Mesendoderm (in vitro differentiated cells): ENCODE measurements around the gene KIAA1328.
A peak's percentile ranks its signal among the peaks of the same experiment; 100 is the strongest.

ENCODE experiments used
- DNase-seq: peaks from one replicate; pipeline ENCODE4 v3.0.0; 2013
- H2AK5ac ChIP-seq: 2 replicates; pipeline ENCODE4 v1.6.1; 2013; ENCODE audit warnings: low read length, inconsistent platforms
- H2BK120ac ChIP-seq: 2 replicates; pipeline ENCODE4 v1.6.1; 2013; ENCODE audit warnings: low read depth, mild to moderate bottlenecking, low read length, moderate library complexity, mixed read lengths
- H2BK15ac ChIP-seq: replicated peaks from 2 replicates; pipeline ENCODE4 v1.6.1; 2013; ENCODE audit warnings: low read depth, mild to moderate bottlenecking, moderate library complexity
- H2BK5ac ChIP-seq: 2 replicates; pipeline ENCODE4 v1.6.1; 2013; ENCODE audit warnings: low read length, inconsistent platforms
- H3K18ac ChIP-seq: 2 replicates; pipeline ENCODE4 v1.6.1; 2013; ENCODE audit warnings: mild to moderate bottlenecking, low read length, mixed read lengths
- H3K23ac ChIP-seq: one replicate; pipeline ENCODE4 v1.6.1; 2013; ENCODE audit warnings: low read length
- H3K27ac ChIP-seq: 2 replicates; pipeline ENCODE4 v1.5.1; 2013; ENCODE audit warnings: low read depth, mild to moderate bottlenecking, inconsistent platforms, low read length, moderate library complexity
- H3K27me3 ChIP-seq: 2 replicates; pipeline ENCODE4 v1.6.1; 2013; ENCODE audit warnings: low read length, control low read depth, mild to moderate bottlenecking, inconsistent platforms; ENCODE audit not compliant: insufficient read depth, poor library complexity
- H3K36me3 ChIP-seq: 2 replicates; pipeline ENCODE4 v1.6.1; 2013; ENCODE audit warnings: low read length, inconsistent platforms; ENCODE audit not compliant: control insufficient read depth, insufficient read depth
- H3K4ac ChIP-seq: one replicate; pipeline ENCODE4 v1.6.1; 2013; ENCODE audit warnings: low read depth, mild to moderate bottlenecking, low read length, moderate library complexity
- H3K4me1 ChIP-seq: 2 replicates; pipeline ENCODE4 v1.6.1; 2013; ENCODE audit warnings: low read depth, low read length, inconsistent platforms; ENCODE audit not compliant: control insufficient read depth
- H3K4me2 ChIP-seq: 2 replicates; pipeline ENCODE4 v1.6.1; 2013; ENCODE audit warnings: low read length
- H3K4me3 ChIP-seq: 2 replicates; pipeline ENCODE4 v1.5.1; 2013; ENCODE audit warnings: mild to moderate bottlenecking, low read length
- H3K56ac ChIP-seq: one replicate; pipeline ENCODE4 v1.6.1; 2013; ENCODE audit warnings: low read length
- H3K79me1 ChIP-seq: 2 replicates; pipeline ENCODE4 v1.6.1; 2013; ENCODE audit warnings: low read length, inconsistent platforms
- H3K79me2 ChIP-seq: 2 replicates; pipeline ENCODE4 v1.6.1; 2013; ENCODE audit warnings: mild to moderate bottlenecking, low read length; ENCODE audit not compliant: control insufficient read depth, insufficient read depth
- H3K9ac ChIP-seq: 2 replicates; pipeline ENCODE4 v1.6.1; 2013; ENCODE audit warnings: low read length, inconsistent platforms
- H4K5ac ChIP-seq: one replicate; pipeline ENCODE4 v1.6.1; 2013; ENCODE audit warnings: low read length
- H4K8ac ChIP-seq: one replicate; pipeline ENCODE4 v1.6.1; 2013; ENCODE audit warnings: low read depth, mild to moderate bottlenecking, control low read depth, low read length, moderate library complexity
- WGBS: extraction: QIAGEN DNeasy Blood & Tissue Kit; methylation state at CpG from one replicate; pipeline ENCODE4 v1.1.7; 2013; ENCODE audit warnings: low lambda C conversion rate, missing lambda C conversion rate; ENCODE audit not compliant: insufficient coverage; ENCODE audit errors: extremely low coverage; 5-methylcytosine and 5-hydroxymethylcytosine counted together

Gene KIAA1328

DNA sequence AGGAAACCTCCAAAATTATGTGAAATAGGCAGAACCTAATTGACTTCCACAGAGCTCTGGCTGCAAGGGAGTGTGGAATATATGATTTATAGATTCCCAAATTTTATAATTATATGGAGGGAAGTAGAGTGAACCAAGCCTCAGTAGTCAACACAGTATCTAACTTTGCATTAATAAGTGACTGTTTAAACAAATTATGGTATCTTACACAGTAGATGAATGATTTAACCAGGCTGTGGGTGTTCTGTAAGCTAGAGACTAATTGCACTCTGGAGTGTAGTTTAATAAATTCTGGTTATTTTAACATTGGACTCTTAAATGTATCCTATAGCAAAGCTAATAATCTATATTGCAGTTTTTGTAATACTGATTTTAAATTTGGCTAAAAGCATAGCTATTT lies 183.5 kb downstream of the KIAA1328 start:
- DNase-seq, result no peak
- H3K4ac ChIP-seq, result no peak overlapping the region
- H4K8ac ChIP-seq, result no peak overlapping the region
- H3K79me1 ChIP-seq, result no peaks in the 10 kb centered on the region
- no peak overlapping the region for H3K23ac ChIP-seq
- H2BK5ac ChIP-seq, result no peak overlapping the region
- H2AK5ac ChIP-seq, result no peak overlapping the region
- H3K4me3 ChIP-seq, result no peak overlapping the region
- H3K56ac ChIP-seq, result no peak overlapping the region
- H3K27me3 ChIP-seq, result no peaks in the 10 kb centered on the region
- H3K27ac ChIP-seq, result no peak overlapping the region
- no peaks in the 10 kb centered on the region for H3K79me2 ChIP-seq
- no peak overlapping the region for H3K18ac ChIP-seq
- no peaks in the 10 kb centered on the region for H3K36me3 ChIP-seq
- peaks cover 6% of the 10 kb centered on the region for H3K4me1 ChIP-seq
- no peak overlapping the region for H4K5ac ChIP-seq
- no peak overlapping the region for H2BK15ac ChIP-seq
- H3K9ac ChIP-seq, result no peak overlapping the region
- no peak overlapping the region for H3K4me2 ChIP-seq
- H2BK120ac ChIP-seq, result no peak overlapping the region

DNA sequence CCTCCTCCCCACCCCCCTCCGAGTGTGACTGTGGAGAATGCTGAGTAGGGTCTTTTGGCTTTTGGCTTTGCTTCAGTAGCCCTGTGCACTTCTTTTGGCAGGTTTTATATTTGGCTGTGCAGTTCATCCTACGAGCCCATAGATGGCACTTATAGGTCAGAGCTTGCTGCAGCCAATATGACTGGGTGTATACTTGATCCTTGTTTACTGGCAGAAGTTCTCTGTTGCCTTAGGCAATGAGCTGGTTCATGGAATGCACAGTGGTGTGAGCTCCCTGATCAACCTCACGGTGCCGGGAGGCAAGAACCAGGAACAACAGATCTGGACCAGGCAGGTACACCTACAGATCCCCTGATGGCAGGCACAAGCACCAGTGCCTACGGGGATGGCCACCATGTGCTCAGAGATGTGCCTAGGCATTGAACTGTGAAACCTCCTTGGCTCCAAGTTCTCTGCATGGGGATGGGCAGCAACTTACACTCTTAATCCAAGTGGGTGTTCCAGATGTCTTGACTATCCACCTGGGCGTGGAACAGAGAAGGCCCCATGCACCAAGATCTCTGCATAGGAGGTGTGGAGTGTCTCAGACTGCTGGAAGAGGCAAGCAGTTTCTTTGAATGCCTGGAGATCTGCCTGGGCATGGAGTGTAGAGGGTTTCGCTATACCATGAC lies 190.4 kb downstream of the KIAA1328 start:
- no peaks in the 10 kb centered on the region for H3K36me3 ChIP-seq
- H3K27ac ChIP-seq, result no peak overlapping the region
- no peak overlapping the region for H3K23ac ChIP-seq
- no peak overlapping the region for H2AK5ac ChIP-seq
- H3K4me3 ChIP-seq, result no peak overlapping the region
- DNase-seq, result peak; percentile 84
- H3K56ac ChIP-seq, result peak overlapping the region; percentile 46
- no peak overlapping the region for H3K18ac ChIP-seq
- H3K4me2 ChIP-seq, result no peak overlapping the region
- no peak overlapping the region for H3K9ac ChIP-seq
- no CpG with 5 or more reads among the region's 7 CpGs for WGBS
- H3K79me2 ChIP-seq, result no peaks in the 10 kb centered on the region
- H2BK5ac ChIP-seq, result no peak overlapping the region
- no peak overlapping the region for H2BK120ac ChIP-seq
- H3K4ac ChIP-seq, result no peak overlapping the region
- H4K5ac ChIP-seq, result no peak overlapping the region
- H4K8ac ChIP-seq, result no peak overlapping the region
- no peaks in the 10 kb centered on the region for H3K27me3 ChIP-seq
- no peaks in the 10 kb centered on the region for H3K79me1 ChIP-seq
- no peak overlapping the region for H2BK15ac ChIP-seq
- no peaks in the 10 kb centered on the region for H3K4me1 ChIP-seq

DNA sequence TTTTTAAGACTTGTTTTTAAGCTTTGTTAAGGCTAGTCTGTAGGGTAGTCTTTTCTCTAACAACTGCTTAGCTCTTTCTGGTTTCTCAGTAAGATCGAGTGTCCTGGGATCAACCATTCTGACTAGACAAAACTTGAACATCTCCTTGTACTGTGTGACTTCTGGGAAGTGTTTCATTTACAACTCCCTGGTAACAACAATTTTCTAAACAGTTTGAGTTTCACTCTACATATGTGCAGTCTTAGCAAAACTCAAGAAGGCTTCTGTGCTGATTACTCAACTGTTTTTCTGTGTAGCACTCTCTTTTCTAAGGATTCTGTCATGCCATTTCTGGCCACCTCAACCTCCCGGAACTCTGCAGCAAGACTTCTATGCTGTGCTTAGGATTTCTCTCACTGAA lies 204.5 kb downstream of the KIAA1328 start:
- Histone ChIP-seq H3K4ac (no peak overlapping the region), H4K8ac (no peak overlapping the region), H3K79me2 (no peaks in the 10 kb centered on the region), H3K9ac (no peak overlapping the region), H2BK120ac (no peak overlapping the region), H3K23ac (no peak overlapping the region), H3K4me3 (no peak overlapping the region), H2BK15ac (no peak overlapping the region), H3K27ac (no peak overlapping the region), H3K4me1 (no peaks in the 10 kb centered on the region), H3K18ac (no peak overlapping the region), H3K27me3 (no peaks in the 10 kb centered on the region), H2BK5ac (no peak overlapping the region), H3K79me1 (no peaks in the 10 kb centered on the region), H3K56ac (no peak overlapping the region), H4K5ac (no peak overlapping the region), H3K36me3 (no peaks in the 10 kb centered on the region), H3K4me2 (no peak overlapping the region), H2AK5ac (no peak overlapping the region)
- DNase-seq, result no peak
- WGBS, result no CpG with 5 or more reads among the region's 2 CpGs

DNA sequence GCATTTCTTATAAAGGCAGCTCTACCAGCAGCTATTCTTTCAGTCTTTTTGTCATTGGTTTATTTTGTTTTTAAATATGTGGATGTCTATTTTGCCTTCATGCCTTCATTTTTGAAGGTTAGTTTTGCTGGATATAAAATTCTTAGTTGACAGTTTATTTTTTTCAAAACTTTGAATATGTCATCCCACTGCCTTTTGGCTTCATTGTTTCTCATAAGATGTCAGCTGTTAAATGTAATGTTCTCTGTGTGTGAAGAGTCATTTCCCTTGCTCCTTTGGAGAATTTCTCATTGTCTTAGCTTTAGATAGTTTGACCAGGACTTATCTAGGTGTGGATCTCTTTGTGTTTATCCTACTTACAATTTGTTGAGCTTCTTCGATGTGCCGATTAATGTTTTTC lies 213.5 kb downstream of the KIAA1328 start:
- Histone ChIP-seq H4K8ac (no peak overlapping the region), H2BK5ac (no peak overlapping the region), H3K4me2 (no peak overlapping the region), H3K9ac (no peak overlapping the region), H2BK15ac (no peak overlapping the region), H4K5ac (no peak overlapping the region), H3K79me2 (no peaks in the 10 kb centered on the region), H3K18ac (no peak overlapping the region), H2BK120ac (no peak overlapping the region), H3K4me3 (no peak overlapping the region), H3K23ac (no peak overlapping the region), H3K4me1 (no peaks in the 10 kb centered on the region), H3K27me3 (no peaks in the 10 kb centered on the region), H3K4ac (no peak overlapping the region), H3K79me1 (no peaks in the 10 kb centered on the region), H3K36me3 (no peaks in the 10 kb centered on the region), H3K27ac (no peak overlapping the region), H2AK5ac (no peak overlapping the region), H3K56ac (no peak overlapping the region)
- no CpG with 5 or more reads among the region's 2 CpGs for WGBS
- peak; percentile 7 for DNase-seq

DNA sequence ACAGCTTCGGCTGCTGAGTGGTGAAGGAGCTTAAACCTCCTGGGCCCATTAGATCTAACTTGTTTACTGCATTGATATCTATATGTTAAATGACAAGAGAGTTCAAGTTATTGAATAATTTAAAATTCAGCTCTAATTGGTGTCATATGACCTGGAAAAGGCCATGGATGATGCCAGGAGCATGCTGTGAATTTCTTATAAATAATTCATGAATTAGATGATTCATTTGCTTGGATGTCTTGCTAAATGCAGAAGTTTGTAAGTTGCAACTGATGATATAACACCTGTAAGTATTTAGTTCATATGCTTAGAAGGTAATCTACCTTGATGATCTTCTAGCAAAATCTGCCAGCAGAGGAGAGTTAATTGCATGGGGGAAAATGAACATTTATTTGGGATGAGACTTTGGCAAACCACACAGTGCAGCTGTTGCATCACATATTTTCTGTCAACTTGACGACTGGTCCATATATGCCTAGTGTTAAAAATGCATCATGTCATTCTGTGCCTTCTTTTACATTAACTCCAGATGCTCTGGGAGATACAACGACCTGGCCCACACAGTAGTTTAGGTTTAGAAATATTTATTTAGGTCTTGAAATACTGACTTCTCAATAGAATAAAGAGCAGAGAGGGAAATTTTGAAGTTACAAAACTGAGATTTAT lies 226.3 kb downstream of the KIAA1328 start:
- Histone ChIP-seq H3K27ac (no peak overlapping the region), H3K4me3 (no peak overlapping the region), H3K79me1 (no peaks in the 10 kb centered on the region), H2BK15ac (no peak overlapping the region), H2BK120ac (no peak overlapping the region), H4K8ac (no peak overlapping the region), H3K23ac (no peak overlapping the region), H3K18ac (no peak overlapping the region), H3K36me3 (no peaks in the 10 kb centered on the region), H3K4me2 (no peak overlapping the region), H3K4ac (no peak overlapping the region), H3K27me3 (no peaks in the 10 kb centered on the region), H2BK5ac (no peak overlapping the region), H4K5ac (no peak overlapping the region), H3K79me2 (no peaks in the 10 kb centered on the region), H3K56ac (no peak overlapping the region), H3K9ac (no peak overlapping the region), H3K4me1 (no peaks in the 10 kb centered on the region), H2AK5ac (no peak overlapping the region)
- DNase-seq, result no peak
- no CpG with 5 or more reads among the region's 3 CpGs for WGBS

DNA sequence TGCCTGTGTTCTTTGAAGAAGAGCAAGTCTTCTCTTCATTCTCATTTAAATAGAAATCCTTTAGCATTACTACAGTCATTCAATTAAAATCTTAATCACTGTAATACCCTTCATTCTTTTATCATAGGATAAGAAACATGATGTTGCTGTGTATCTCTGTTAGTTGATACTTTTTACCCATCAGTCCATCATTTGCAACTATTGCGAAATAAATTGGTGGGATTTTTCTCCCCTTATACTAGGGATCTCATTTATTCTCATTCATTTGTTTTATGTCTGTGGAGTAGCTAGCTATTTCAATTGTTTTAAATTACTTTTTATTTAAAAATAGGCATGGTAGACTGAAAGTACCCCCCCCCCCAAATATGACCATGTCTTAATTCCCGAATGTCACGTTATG lies 235.3 kb downstream of the KIAA1328 start:
- H3K18ac ChIP-seq, result no peak overlapping the region
- H3K79me1 ChIP-seq, result no peaks in the 10 kb centered on the region
- no peak overlapping the region for H2BK5ac ChIP-seq
- no peak overlapping the region for H3K4ac ChIP-seq
- H3K4me3 ChIP-seq, result no peak overlapping the region
- H4K8ac ChIP-seq, result no peak overlapping the region
- H2BK15ac ChIP-seq, result no peak overlapping the region
- H3K36me3 ChIP-seq, result no peaks in the 10 kb centered on the region
- H2BK120ac ChIP-seq, result no peak overlapping the region
- no peak overlapping the region for H3K4me2 ChIP-seq
- no peaks in the 10 kb centered on the region for H3K79me2 ChIP-seq
- H2AK5ac ChIP-seq, result no peak overlapping the region
- H3K9ac ChIP-seq, result no peak overlapping the region
- no peak overlapping the region for H4K5ac ChIP-seq
- no peak for DNase-seq
- no peak overlapping the region for H3K23ac ChIP-seq
- H3K27me3 ChIP-seq, result no peaks in the 10 kb centered on the region
- H3K4me1 ChIP-seq, result no peaks in the 10 kb centered on the region
- no CpG with 5 or more reads among the region's 3 CpGs for whole genome bisulfite sequencing
- H3K27ac ChIP-seq, result no peak overlapping the region
- no peak overlapping the region for H3K56ac ChIP-seq
